NCI-H446 treated with DMSO at 0.1 percent for 48 hours (cell line): ENCODE results near the gene SRGAP2.
"Not testable (repeated sequence)": the region's sequence is repeated elsewhere in the genome, so short reads cannot be mapped to it uniquely, and the experiment has no call there.

ENCODE experiments used
- DNase-seq: peaks from one replicate; lab custom pipeline; 2025; lab: John Stamatoyannopoulos, UW

The SRGAP2 gene

DNA sequence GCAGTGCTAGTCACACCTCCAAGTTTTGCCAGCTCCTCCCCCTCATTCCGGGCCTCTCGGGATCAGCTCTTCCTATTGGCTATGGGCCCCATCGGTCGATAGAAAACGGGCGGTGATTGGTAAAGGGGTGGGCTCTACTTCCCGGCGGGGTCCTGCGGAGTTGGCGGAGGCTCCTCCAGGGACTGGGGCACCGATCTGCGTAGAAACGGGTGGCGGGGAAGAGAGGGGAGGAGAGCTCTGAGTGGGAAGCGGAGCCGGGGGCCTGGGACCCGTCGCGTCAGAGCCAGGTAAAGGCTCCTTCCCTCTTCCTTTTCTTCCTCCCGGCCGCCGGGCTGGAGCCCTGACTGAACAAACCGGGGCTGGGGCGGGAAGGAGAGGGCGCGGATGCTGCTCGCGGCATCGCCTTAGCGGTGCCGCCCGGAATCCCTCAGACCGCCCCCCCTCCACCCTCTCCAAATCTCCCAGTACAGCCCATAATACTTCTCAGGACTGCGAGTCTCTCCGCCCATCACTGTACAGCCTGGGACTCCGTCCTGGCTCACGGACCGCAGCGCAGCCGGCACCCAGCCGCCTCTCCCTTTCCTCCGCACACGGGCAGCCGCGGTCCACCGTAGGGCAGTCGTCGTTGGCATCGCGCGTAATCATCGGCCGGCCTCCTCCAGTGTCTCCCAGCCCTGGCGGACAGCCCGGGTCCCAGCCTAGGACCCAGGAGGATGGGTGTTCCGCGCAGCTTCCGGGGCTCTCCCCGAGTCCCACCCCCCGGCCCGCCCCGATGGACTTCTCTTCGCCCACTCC is at the start of gene SRGAP2:
SRGAP2 (plus strand) TSS at position 178 of the 795 bp plus-strand sequence. CDS start 2,430 bp downstream, outside the sequence.
- DNase-seq: peak; percentile 31

GRCh38 chr1:206167350-206168029 is 35.9 kb upstream of the SRGAP2 start:
- not testable (repeated sequence) for DNase-seq

DNA sequence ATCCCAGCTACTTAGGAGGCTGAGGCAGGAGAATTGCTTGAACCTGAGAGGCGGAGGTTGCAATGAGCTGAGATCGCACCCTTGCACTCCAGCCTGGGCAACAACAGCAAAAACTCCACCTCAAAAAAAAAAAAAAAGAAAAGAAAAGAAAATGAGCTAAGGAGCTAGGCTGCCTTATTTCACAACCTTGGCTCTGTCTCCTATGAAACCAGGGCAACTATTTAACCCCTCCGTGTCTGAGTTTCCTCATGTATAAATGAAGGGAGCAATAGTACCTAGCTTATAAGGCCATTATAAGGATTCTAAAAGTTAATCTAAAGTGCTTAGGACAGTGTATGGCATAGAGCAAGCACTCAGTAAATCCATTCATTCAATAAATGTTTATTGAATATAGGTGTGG is 33.5 kb upstream of the SRGAP2 start:
- not testable (repeated sequence) for DNase-seq

DNA sequence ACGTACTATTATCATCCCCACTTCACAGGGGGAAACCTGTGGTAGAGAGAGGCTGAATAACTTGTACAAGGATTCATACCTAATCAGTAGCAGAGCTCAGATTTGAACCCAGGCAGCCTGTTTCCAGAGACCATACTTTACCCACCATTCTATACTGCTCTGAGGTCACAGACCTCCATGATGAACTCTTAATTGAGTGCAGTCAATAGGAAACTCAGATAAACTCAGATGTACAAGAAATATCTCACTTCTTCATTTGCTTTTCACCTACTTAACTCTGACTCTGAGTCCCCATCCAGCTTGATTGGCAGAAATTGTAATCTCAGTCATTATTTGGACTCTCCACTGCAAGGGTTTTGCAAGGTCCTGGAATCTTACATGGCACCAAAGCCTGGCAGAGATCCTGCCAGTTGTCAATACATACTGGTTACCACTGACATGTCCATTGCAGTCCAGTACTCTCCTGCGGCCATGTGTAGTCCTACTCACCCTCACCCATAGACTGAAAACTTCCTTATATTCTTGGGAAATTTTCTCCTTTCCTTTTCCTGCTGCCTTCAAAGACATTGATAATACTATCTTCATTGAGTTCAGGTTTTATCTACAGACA is 30.1 kb upstream of the SRGAP2 start:
- not testable (repeated sequence) for DNase-seq

DNA sequence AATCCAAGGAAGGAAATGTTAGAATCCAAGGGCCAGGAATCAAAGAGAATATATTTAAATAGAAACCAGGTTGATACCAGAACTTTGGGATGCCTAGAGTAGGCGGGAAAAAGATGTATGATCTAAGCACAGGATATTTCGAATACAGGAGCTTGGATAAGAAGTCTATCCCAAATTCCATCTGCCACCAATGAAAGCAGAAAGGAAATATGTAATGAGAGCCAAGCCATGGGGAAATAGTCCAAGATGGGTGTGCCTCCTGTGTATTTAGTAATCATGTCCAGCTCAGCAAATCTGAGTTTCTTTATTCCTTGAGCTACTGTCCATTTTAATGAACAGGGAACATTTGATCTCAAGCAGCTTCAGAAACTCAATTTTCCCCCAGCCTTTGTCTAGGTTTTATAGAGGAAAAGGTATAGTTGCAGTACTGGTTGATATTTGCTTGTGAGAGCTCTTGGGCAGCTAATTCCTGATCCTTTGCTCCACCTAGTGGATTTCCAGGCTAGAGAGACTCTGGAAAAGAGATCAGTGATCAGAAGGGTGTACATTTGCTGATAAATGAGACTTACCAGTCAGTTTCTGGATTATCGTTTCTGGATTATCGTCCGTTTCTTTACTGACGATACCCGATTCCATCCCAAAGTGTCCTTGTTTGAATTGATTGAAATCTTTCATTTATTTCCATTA is 29.0 kb upstream of the SRGAP2 start:
- not testable (repeated sequence) for DNase-seq

DNA sequence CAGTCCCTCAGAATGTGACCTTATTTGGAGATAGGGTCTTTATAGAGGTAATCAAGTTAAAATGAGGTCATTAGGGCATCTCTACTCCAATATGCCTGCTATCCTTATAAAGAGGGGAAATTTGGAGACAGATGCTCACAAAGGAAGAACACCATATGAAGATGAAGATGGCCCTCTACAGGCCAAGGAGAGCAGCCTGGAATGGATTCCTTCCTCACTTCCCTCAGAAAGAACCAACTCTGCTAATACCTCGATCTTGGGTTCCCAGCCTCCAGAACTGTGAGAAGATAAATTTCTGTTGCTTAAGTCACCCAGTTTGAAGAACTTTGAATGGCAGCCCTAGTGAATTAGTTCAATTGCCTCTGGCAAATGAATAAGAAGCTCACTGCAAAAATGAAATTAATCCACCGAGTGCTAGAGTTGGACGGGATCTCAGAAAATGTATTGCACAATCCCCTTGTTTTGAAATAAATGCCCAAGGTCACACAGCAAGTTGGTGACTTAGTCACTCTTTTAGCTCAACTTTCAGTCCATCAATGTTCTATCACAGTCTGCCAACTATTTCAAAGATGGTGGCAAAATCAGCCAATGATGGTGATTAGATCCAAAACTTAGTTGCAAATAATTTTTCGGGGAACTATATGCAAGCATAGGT is 27.8 kb upstream of the SRGAP2 start:
- DNase-seq: not testable (repeated sequence)

DNA sequence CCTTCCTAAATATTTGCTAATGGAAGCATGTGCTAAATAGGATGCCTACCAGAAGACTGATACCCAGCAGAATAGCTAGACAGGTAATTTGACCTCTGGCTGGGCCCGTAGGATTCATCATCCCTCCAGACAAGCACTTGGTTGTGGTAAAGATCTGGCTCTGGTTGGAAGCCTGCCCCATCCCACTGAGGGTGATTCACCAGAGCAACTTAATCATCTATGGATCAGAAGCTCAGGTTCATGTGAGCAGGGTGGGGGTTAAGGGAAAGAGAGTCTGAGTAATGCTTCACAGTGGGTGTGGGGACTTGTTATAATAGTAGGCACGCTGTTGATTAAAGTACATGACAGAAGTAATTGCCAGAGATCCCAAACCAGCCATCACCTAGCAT is 27.2 kb upstream of the SRGAP2 start:
- peak; percentile 14 for DNase-seq

GRCh38 chr1:206178061-206178989 is 25.0 kb upstream of the SRGAP2 start:
- DNase-seq: not testable (repeated sequence)

DNA sequence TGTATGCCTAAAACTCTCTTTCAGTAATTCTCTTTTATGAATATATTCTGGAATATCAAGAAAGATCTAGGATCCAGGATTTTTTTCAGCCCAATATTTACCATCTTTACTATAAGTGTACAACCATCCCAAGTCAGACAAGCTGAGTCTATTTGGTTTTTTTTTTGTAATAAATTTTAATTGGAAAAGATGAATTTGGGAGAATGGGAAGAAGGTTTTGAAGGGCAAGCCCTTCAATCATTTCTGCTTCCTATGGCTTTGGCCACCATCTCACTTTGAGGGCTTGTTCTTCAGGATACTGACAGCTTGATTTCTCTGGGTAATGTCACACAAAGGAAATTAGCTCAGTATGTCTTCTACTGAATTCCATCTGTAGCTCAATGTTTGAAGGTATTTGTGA is 23.7 kb upstream of the SRGAP2 start:
- not testable (repeated sequence) for DNase-seq

DNA sequence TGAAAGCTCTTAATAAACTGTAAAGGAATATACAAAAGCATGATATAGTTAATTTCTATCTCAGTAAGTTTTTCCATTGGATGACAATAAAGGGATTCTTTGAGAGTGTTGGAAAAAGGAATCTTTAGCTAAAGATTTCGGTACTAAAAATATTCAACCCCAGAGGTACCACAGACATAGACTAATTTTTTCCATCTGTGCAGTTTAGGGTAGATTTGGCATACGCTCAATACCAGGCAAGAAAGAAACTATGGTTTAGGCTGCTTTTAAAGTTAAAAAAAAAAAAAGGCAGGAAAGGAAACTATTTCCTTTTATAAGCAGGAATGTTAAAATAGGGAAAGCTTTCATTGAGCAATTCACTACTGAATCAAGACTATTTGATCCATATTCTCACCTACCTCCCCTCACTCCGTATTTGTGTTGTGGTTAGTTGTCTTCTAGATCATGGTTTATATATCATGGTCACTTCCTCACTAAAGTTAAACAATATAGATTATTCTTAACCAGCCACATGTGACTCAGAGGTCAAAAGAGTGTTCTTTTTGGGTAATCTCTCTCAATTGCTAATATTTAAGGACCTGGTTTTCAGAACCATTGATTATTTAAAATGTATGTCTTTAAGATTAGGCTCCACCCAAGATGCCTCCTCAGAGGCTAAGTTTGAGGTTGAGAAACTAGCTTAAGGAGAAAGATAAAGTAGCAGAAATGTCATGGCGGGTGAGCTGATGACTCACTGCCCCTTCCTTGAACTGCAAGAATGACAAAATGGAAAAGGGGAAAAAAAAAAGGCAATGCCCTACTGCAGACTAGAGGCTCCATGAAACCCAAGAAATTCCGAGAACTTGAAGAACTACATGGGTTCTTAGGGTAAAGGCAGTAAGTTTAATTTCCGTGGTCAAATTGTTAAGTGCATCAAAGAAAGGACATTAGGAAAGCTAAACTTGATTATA is 20.7 kb upstream of the SRGAP2 start:
- DNase-seq: not testable (repeated sequence)

- not testable (repeated sequence) for DNase-seq
Observed at GRCh38 chr1:206183788-206184187, 19.6 kb upstream of the SRGAP2 start.

- DNase-seq: not testable (repeated sequence)
Observed at GRCh38 chr1:206185778-206186177, 17.6 kb upstream of the SRGAP2 start.

- DNase-seq: not testable (repeated sequence)
Observed at GRCh38 chr1:206186826-206187225, 16.5 kb upstream of the SRGAP2 start.

DNA sequence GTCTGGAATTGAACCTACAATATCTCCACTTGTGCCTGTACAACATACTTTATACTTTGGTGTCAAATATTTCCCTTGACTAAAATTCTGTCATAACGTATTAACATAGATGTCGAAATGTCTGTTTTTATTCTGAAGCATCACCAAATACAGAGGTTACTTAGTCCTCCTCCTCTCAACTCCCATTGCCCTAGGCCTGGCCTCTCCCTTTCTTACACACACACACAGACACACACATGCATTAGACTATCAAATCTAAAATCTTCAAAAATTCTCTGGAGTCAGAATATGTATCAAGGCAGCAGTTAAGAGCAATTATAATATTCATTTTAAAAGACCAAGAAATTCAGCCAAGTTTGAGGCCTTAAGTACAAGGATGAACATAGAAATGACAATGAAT is 8.2 kb upstream of the SRGAP2 start:
- DNase-seq: not testable (repeated sequence)

- DNase-seq: not testable (repeated sequence)
Observed at GRCh38 chr1:206196748-206197424, 6.5 kb upstream of the SRGAP2 start.

- DNase-seq: peak; percentile 100
Observed at GRCh38 chr1:206202789-206203363, 465 bp upstream of the SRGAP2 start, which contains the start of gene FAM72A. TSS of gene FAM72A (minus strand) at chr1:206202839. CDS start at chr1:206202025, 814 bp downstream.

DNA sequence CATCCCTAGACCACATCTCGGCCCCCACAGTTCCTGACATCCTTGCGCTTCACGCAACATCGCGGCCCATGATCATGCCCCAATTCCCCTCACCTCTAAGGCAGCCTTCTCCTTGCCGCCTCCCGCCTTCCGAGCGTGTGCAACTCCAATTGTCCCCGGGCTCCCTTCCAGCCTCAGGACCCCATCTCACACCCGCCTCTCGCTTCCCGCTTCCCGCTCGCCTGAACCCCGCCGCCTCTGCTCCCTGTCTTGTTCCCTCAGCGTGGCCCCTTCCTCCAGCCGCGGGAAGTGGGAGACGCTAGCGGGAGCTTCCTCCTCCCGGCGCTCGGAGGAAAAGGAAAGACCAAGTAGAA is 794 bp downstream of the SRGAP2 start:
- DNase-seq: not testable (repeated sequence)

GRCh38 chr1:206204871-206205270 is 1.5 kb downstream of the SRGAP2 start:
- DNase-seq: not testable (repeated sequence)
